Skin of body (tissue), 2 donors: Measurements from ENCODE around the gene PNPO. TPM values are rescaled to one million over a fixed set of nuclear protein-coding genes. Genes with fewer than 3 reads are reported as not detected.

Experiments
- DNase-seq: peaks from one replicate; lab custom pipeline; 2025; lab: John Stamatoyannopoulos, UW
- total RNA-seq: library from RNA; depleted of rRNA; stranded (reverse); fragments of >200 nt; gene quantifications from one replicate; pipeline ENCODE4 v1.2.3, GENCODE V29; 2014

The PNPO gene
- total RNA-seq, 1 donor from 2014 or later = 8.1 TPM

DNA sequence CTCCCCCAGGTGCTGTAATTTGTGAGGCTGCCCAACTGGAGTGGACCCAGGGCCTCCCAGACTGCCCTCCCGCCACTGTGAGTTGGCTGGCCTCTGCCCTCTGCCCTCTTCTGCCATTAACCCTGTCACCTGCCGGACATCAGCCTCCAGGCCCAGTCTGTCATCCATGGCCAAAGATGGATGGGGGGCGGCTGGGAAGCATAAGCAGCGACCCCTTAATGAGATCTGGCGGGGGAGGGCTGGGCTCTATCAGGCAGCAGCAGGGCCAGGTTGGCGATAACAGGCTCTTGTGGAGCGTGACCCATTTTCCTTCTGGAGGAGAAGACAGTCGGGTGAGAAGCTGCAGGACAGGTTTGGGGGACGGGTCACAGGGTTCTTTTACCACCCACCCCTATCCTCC, 54.8 kb downstream of the PNPO start:
- DNase-seq = no peak

GRCh38 chr17:47997586-47997985, 56.2 kb downstream of the PNPO start:
- DNase-seq = no peak

DNA sequence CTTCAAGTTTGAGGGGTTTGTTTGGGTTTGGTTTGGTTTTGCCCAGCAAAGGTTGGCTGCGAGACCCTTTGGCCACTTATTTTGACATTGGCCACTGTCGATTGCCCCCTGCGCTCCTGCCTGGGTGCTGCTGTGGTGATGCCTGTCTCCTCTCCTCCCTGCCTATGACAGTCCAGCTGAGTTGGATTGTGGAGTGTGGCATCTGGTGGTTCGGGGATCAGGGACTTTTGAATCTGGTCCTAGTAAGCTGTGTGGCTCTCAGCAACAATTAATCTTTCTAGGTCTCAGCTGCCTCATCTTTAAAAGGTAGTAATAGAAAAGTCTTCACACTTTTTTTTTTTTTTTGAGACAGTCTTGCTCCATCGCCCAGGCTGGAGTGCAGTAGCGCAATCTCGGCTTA, 56.7 kb downstream of the PNPO start:
- DNase-seq = no peak

Other genes starting within 250 kb of the PNPO start
- 10.2 TPM for gene TBKBP1, start 247.4 kb upstream of the PNPO start, total RNA-seq
- gene TBX21, start 208.3 kb upstream of the PNPO start, total RNA-seq = 0.39 TPM
- 3.7 TPM for gene OSBPL7, start 119.8 kb upstream of the PNPO start, total RNA-seq
- gene MRPL10, start 110.0 kb upstream of the PNPO start, total RNA-seq = 10.0 TPM
- 0.10 TPM for gene LRRC46, start 109.9 kb upstream of the PNPO start, total RNA-seq
- gene SCRN2, start 100.3 kb upstream of the PNPO start, total RNA-seq = 40.1 TPM
- 10.2 TPM for gene SP6, start 90.4 kb upstream of the PNPO start, total RNA-seq
- gene SP2, start 45.3 kb upstream of the PNPO start, total RNA-seq = 2.1 TPM
- 1.7 TPM for gene PRR15L, start 16.3 kb downstream of the PNPO start, total RNA-seq
- 126 TPM for gene CDK5RAP3, start 29.5 kb downstream of the PNPO start, total RNA-seq
- gene COPZ2, start 96.2 kb downstream of the PNPO start, total RNA-seq = 43.1 TPM
- 59.0 TPM for gene NFE2L1, start 106.8 kb downstream of the PNPO start, total RNA-seq
- gene CBX1, start 159.9 kb downstream of the PNPO start, total RNA-seq = 44.2 TPM
- 9.0 TPM for gene SNX11, start 166.2 kb downstream of the PNPO start, total RNA-seq